Measurements from ENCODE around the gene MYO1G.

- no peak; the same call in 1 of the 2 replicates for TF ChIP-seq BRCA1 (IDR thresholded peaks at IDR 0.05; ENCODE audit: low read depth, low read length)
- TF ChIP-seq USF2 (IDR thresholded peaks at IDR 0.05; ENCODE audit: borderline replicate concordance, low read depth, low read length) = no peak
- TF ChIP-seq ZNF592 (IDR thresholded peaks at IDR 0.05) = no peak
- TF ChIP-seq HDAC2 (IDR thresholded peaks at IDR 0.05) = no peak
Measured at GRCh38 chr7:44986218-44987053, 7.6 kb upstream of the MYO1G start.

Data from GM12878 (cell line).